NCI-H2196 treated with DMSO at 0.1 percent for 48 hours (cell line): ENCODE data around the gene SERTAD3.
"Not testable (repeated sequence)": the region's sequence is repeated elsewhere in the genome, so short reads cannot be mapped to it uniquely, and the experiment has no call there.

Experiments used
- DNase-seq: peaks from one replicate; lab custom pipeline; 2025; ENCODE audit not compliant: unreplicated experiment; lab: John Stamatoyannopoulos, UW

Gene SERTAD3, protein sequence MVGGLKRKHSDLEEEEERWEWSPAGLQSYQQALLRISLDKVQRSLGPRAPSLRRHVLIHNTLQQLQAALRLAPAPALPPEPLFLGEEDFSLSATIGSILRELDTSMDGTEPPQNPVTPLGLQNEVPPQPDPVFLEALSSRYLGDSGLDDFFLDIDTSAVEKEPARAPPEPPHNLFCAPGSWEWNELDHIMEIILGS

DNA sequence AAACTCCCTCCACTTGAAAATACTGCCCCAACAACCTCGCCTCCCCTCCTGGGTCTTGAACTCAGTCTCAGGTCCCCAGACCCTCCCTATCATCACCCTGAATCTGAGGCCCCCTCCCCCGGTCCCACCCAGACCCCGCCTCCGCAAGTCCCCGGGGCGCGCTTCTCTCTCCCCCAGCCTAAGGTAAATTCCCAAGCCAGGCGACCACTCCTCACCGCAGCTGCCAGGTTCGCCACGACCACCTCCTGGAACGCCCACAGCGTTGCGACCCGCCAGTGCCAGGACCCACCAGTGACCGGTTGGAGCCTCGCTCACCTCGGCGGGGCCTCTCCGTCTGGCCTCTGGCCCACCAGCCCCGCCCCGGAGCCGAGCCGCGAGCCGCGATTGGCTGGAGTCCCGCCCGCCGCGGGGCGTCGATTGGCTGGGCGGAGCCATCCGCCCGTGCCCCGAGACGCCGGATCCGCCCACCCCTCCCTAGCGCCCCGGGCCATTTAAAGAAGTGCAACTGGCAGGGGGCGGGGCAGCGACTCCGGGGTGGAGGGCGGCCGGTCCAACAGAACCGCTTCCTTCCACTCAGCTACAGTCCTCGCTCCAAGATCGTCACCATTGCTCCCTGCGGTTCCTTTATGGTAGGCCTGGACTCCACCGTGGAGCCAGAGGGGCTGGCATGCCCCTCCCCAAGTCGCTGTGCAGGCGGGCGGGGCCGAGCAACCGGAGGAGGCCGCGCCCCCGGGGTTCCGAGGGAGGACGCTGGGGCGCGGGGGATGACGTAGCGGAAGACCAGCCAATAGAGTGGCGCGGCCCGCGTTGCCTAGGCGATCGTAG is at the start of gene SERTAD3:
Gene SERTAD3 (minus strand): TSS at position 336 of the 825 bp plus-strand sequence. CDS start 2,255 bp downstream, outside the sequence.
- DNase-seq = peak; percentile 90

DNA sequence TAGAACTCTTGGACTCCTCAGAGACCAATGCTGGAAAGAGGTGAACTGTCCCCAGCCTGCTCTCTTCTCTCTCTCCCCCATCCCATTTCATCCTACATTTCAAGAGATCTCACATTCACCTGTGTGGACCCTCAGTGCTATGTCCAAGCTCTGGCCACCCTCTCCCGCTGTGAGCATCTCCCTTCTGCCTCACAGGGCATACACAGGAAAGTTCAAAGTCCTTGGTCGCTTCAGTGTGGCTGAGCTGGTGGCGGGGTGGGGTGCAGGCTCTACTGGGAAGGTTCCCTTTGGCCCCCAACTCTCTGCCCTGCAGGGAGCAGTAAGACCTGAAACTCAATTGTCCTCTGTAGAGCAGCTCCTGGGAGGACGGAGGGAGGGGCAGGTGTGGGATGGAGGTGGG is 49.6 kb upstream of the SERTAD3 start:
- DNase-seq = no peak

DNA sequence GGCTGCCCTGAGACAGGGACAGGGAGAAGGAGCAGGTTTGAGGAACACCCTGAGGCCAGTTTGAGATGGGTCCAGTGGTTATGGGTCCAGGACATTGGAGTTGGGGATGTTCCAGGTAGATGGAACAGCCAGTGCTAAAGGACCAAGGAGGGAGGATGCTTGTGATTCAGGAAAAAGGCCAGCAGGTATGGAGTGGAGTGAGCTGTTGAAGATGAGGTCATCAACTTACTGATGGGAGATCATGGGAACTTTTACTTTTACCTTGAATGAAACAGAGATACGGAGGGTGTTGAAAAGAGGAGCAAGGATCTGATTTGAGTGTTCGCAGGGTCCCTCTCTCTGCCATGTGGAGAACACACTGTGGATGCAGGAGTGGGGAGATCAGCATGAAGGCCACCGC is 48.1 kb upstream of the SERTAD3 start:
- DNase-seq = no peak

DNA sequence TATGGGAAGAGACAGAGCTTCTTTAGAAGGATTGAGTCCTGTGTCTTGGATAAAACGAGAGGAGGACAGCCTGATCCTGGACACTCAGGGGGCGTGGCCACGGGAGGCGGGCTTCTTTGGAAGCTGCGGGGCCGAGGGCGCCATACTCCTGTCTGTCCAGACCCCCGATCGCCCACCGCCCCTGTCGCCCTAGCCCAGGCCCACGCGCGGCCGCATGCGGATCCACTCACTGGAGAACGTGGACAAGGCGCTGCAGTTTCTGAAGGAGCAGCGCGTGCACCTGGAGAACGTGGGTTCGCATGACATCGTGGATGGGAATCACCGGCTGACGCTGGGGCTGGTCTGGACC is 45.7 kb upstream of the SERTAD3 start:
- DNase-seq = no peak

DNA sequence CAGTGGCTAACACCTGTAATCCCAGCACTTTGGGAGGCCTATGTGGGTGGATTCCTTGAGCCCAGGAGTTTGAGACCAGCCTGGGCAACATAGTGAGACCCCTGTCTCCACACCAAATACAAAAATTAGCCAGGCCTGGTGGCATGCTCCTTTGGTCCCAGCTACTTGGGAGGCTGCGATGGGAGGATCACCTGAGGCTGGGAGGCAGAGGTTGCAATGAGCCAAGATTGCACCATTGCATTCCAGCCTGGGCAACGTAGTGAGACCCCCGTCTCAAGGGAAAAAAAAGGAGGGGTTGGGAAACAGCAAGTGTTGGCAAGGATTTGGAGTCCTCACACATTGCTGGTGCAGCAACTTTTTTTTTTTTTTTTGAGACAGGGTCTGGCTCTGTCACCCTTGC is 41.9 kb upstream of the SERTAD3 start:
- no peak for DNase-seq

DNA sequence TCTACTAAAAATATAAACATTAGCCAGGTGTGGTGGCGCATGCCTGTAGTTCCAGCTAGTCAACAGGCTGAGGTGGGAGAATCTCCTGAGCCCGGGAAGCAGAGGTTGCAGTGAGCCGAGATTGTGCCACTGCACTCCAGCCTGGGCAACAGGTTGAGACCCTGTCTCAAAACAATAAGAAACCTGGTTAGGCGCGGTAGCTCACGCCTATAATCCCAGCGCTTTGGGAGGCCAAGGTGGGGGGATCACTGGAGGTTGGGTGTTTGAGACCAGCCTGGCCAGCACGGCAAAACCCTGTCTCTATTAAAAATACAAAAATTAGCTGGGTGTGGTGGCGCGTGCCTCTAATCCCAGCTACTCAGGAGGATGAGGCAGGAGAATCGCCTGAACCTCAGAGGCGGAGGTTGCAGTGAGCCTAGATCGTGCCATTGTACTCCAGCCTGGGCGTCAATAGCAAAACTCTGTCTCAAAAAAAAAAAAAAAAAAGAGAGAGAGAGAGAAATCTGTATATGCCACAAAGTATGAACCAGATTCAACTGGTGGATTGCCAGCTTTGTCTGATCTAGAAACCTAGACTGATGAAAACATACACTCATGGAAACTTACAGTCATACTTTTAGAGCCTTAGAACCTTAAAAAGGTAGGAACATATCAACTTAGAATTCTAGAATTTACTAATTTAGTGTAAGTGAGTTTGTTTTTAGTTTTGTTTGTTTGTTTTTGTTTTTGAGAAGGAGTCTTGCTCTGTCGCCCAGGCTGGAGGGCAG is 31.9 kb upstream of the SERTAD3 start:
- DNase-seq = not testable (repeated sequence)

DNA sequence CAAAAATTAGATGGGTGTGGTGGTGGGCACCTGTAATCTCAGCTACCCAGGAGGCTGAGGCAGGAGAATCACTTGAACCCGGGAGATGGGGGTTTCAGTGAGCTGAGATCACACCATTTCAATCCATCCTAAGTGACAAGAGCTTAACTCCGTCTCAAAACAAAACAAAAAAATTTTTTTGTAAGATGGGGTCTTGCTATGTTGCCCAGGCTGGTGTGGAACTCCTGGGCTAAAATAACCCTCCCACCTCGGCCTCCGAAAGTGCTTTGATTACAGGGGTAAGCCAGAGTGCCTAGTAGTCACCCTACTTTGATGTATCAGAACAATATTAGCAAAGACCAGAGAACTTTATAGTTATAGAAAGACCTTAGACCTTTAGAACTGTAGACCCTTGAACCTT is 30.6 kb upstream of the SERTAD3 start:
- no peak for DNase-seq

DNA sequence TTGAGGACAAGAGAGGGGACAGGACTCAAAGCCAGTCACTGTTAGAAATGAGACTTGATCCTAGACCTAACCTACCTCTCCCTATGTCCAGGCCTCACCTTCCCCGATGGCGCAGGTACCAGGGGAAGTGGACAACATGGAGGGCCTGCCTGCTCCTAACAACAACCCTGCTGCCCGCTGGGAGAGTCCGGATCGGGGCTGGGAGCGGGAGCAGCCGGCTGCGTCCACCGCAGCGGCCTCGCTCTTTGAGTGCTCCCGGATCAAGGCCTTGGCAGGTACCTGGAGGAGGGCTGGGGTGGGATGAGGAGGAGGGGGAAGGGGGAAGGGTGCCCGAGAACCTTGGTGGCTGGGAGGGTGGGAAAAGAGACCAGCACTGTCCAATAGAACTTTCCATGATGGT is 28.4 kb upstream of the SERTAD3 start:
- DNase-seq = no peak

DNA sequence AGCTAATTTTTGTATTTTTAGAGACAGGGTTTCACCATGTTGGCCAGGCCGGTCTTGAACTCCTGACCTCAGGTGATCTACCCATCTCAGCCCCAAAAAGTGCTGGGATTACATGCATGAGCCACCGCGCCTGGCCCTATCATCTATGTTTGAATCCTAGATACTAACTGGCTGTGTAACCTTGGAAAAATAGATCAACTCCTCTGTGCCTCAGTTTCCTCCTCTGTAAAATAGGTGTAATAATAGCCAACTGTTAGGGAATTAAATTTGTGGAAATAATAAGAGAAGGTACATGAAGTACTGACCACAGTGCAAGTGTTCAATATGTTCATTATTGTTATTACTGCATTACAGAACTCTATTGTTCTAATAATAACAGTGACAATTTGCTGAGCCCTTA is 27.0 kb upstream of the SERTAD3 start:
- no peak for DNase-seq

DNA sequence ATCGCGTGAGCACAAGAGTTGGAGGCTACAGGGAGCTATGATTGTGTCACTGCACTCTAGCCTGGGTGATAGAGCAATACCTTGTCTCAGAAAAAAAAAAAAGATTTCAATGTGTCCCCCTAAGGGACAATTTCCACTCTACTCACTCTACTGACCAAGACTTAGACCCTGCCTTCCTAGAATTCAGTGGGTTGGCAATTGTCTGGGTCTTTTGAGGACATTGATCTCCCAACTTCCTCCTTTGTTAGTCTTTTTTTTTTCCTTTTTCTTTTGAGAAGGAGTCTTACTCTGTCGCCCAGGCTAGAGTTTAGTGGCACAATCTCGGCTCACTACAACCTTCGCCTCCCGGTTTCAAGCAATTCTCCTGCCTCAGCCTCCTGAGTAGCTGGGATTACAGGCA is 24.9 kb upstream of the SERTAD3 start:
- no peak for DNase-seq

DNA sequence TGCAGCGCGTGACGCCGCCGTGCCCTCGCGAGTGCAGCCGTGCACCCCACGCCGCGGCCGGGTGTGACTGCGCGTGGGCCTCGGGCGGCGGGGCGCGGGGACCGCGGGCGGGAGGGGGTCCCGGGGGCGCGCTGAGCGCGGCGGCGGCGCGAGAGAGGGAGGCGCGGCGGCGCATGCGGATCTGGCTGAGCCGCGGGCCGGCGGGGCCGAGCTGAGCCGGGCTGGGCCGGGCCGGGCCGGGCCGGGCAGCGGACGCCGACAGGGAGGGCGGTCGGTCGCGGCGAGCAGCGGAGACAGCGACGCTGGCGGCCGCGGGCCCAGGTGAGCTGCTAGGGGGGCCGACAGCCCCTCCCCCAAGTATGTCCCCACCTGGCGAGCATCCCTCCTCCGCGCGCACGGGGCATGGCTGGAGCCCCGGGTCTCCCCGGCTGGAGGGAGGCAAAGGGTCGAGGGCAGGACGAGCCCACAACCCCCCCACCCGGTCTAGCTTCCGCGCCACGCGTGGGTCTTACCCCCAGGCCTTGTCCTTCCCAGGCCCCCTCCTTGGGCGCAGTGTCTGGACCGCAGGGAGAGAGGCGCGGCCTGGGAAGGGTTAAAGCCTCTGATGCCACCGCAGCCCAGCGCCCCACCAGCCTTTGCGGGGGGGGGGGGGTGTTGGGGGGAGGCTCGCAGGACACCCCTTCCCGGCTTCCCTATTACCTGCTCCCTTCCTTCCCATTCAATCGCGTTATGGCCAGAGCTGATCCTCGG is 23.0 kb upstream of the SERTAD3 start, which contains the start of gene SPTBN4:
Gene SPTBN4 (plus strand): TSS at position 17 of the 750 bp plus-strand sequence. CDS start 5,621 bp downstream, outside the sequence.
- DNase-seq = no peak

DNA sequence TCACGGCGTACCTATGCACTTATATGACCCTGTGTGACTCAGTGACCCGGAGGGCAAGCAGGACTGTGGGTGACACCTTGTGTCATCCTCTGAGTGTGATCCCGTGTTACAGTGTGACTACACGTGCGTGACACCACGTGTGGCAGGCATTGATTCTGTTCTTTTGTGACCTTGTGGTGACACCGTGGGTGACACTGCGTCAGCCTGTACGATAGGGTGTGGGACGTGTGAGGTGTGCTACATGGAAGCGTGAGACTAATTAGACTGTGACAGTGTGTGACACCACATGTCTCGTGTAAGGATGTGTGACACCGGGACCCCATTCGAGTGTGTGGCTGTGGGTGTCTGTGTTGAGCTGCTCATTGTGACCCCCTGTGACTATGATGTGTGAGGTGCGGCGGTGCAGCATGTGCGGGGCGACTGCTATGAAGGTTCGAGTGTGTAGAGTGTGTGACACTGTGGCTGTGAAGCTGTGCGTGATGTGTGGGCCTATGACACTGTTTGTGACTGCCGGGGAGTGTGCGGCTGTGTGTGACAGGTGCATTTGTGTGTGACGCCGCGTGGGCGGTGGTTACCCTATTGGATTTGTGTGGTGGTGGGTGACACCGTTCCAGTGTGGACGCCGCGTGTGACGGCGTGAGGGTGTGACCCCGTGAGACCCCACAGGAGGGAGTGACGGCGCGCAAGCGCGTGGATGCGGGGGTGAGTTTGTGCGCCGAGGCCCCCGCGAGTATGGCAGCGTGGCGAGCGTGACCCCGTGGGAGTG is 22.3 kb upstream of the SERTAD3 start:
- DNase-seq = no peak

DNA sequence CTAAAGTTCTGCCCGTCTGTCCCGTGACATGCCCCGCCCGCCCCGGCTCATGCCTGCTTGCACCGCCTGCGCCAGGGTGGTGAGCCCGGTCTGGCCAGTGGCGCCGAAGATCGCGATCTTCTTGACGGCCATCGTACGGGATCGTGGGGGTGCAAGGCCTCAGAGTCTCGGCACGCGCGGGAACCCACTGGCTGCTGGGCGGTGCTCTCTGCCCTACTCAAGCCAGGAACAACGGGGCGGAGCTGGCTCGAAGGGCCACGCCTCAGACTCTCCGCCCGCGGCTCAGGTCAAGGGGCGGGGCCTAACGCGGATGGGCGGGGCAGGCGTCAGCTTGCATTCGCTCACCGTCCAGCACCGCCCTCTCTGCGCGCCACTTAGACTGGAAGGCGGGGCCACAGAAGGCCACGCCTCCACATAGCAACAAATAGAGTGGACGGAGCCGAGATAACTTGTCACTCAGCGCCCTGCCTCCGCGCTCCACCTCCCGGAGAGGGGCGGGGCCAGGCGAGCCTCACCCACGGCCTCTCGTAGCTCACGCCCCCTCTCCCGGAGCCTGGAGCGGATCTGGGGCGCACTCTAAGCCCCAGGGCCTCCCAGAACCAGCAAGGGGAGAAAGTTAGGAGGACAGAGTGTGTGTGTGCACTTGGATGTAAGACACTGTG is 21.6 kb upstream of the SERTAD3 start, which contains the start of gene BLVRB:
Gene BLVRB (minus strand): TSS at position 189 of the 662 bp plus-strand sequence. CDS start 57 bp downstream, at position 132.
- DNase-seq = peak; percentile 95

DNA sequence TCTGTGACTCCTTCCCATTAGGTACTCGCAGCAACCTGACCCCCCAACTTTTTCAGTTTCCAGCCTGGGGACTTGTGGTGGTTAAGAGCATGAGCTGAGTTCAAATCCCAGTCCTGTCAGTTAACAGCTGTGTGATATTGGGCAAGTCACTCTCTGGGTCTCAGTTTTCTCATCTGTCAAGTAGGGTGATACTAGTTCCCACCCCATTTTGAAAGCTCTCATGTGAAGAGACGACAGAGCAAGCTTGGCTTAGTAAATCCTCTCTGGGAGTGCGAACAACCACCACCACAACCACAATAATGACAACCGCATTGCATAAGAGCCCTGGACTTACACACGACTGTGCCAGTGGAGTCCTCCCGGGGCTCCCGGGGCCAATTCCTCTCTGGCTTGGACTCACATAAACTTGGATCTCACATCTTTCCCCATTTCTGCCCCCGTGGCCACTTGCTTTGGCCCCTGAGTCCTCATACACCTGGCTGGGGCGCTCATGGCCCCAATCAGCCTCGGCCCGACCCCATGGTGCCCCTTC is 21.0 kb upstream of the SERTAD3 start:
- DNase-seq = no peak

DNA sequence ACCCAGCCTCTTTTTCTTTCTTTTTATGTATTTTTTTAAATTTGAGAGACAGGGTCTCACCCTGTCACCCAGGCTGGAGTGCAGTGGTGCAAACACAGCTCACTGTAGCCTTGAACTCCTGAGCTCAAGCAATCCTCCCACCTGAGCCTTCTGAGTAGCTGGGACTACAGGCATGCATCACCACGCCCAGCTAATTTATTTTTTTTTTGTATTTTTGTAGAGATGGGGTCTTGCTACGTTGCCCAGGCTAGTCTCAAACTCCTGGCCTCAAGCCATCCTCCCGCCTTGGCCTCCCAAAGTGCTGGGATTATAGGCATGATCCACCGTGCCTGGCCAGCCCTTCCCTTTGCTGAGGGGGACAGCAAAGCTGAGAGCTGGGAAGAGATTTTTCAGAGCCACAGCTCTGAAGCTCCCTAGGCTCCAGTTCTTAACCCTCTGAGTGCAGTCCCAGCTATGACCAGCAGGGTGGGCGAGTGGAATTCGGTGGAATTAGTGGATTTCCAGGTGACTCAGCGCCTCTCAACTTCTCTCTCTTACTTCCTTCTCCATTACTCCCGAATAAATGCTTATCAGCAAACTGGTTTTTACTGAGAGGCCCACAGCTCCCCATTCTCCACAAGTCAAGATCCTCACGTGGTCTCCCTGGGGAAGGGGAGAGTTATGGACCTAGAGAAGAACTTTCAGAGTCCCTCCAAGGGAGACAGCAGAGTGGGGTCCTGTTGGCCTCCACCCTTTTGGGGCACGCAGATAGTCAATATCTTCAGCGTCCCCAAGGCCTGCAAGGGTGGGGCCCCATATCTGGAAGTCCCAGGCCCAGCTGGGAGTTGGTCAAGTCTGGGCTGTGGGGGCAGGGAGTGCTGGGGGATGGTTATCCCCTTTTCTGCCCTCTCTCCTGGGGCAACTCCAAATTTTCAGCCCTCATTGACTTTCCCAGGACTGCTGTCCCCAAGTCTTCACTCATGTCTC is 20.2 kb upstream of the SERTAD3 start:
- DNase-seq = peak; percentile 55

DNA sequence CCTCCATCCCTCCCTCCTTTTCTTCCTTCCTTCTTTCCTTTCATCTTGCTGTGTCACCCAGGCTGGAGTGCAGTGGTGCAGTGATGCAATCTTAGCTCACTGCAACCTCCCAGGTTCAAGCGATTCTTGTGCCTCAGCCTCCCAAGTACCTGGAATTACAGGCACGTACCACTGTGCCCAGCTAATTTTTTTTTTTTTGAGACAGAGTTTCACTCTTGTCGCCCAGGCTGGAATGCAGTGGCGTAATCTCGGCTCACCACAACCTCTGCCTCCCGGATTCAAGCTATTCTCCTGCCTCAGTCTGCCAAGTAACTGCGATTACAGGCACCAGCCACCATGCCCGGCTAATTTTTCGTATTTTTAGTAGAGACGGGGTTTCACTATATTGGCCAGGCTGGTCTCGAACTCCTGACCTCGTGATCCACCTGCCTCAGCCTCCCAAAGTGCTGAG is 19.5 kb upstream of the SERTAD3 start:
- not testable (repeated sequence) for DNase-seq

DNA sequence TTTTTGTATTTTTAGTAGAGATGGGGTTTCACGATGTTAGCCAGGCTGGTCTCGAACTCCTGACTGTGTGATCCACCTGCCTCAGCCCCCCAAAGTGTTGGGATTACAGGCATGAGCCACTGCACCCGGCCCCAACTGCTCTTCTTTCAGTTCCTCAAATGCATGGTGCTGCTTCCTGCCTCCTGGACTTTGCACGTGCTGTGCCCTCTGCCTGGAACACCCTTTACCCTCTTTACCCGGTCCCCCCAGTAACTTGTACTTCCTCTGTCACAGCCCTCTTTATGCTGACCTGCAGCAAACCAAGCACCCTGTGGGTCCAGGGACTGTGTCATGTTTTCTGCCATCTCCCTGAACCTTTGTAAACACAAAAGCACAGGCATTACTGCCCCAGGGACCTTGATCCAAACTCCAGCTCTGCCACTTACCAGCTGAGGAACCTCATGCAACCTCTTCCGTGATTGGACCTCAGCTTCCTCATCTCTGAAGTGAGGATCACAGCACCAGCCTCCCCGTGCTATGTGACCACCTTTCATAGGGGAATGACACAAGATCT is 17.6 kb upstream of the SERTAD3 start:
- no peak for DNase-seq

DNA sequence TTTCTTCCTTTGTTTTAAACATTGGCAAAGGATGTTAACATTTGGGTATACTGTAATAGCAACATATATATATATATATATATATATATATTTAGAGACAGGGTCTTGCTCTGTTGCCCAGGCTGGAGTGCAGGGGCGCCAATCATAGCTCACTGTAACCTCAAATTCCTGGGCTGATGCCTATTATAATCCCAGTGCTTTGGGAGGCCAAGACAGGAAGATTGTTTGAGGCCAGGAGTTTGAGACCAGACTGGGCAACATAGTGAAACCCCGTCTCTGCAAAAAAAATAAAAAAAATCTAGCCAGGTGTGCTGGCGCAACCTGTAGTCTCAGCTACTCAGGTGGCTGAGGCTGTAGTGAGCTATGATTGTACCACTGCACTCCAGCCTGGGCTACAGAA is 16.1 kb upstream of the SERTAD3 start:
- no peak for DNase-seq
